HepG2 (cell line): ENCODE results near the gene UBAP2L. TPM values are rescaled to one million over a fixed set of nuclear protein-coding genes. Genes with fewer than 3 reads are reported as not detected.
A peak's percentile ranks its signal among the peaks of the same experiment; 100 is the strongest.

Experiments used
- BCL6 ChIP-seq: IDR thresholded peaks from 2 replicates; pipeline ENCODE4 v1.6.1; 2016; ENCODE audit warnings: missing genetic modification reagents, missing compliant biosample characterization
- CEBPB ChIP-seq: IDR thresholded peaks from 2 replicates; pipeline ENCODE4 v1.6.1; 2011; ENCODE audit warnings: low read depth, low read length, improper control_type of control experiment, borderline replicate concordance
- FOXK1 ChIP-seq: sonication (generic); formaldehyde crosslinking; IDR thresholded peaks from 2 replicates; pipeline ENCODE4 v1.4.0; 2020; ENCODE audit warnings: low read depth, missing genetic modification reagents, borderline replicate concordance
- MBD4 ChIP-seq: IDR thresholded peaks from 2 replicates; pipeline ENCODE4 v1.6.1; 2012; ENCODE audit warnings: low read length, inconsistent platforms, borderline replicate concordance
- MIER3 ChIP-seq: IDR thresholded peaks from 2 replicates; pipeline ENCODE4 v1.6.1; 2016; ENCODE audit warnings: missing compliant biosample characterization, borderline replicate concordance
- MTA1 ChIP-seq: sonication (generic); formaldehyde crosslinking; IDR thresholded peaks from 2 replicates; pipeline ENCODE4 v1.4.0; 2020; ENCODE audit warnings: missing genetic modification reagents, mild to moderate bottlenecking, borderline replicate concordance
- NCOA2 ChIP-seq: sonication (generic); formaldehyde crosslinking; IDR thresholded peaks from 2 replicates; pipeline ENCODE4 v1.8.0; 2022; ENCODE audit warnings: inconsistent platforms
- NCOR1 ChIP-seq: fragments of 200-600 bp; sonication (generic); IDR thresholded peaks from 2 replicates; pipeline ENCODE4 v1.7.0; 2017; ENCODE audit warnings: antibody characterized with exemption, low read length, borderline replicate concordance
- NR2F1 ChIP-seq, 2 experiments: fragments of 450-650 bp in 1 of 2; formaldehyde crosslinking in 1 of 2; IDR thresholded peaks; 2 replicates each; pipeline versions ENCODE4 v1.5.0 to v1.6.1; 2016 to 2020; ENCODE audit warnings: mild to moderate bottlenecking in 1 of 2, missing compliant biosample characterization in 1 of 2, missing genetic modification reagents in 1 of 2, moderate library complexity in 1 of 2
- ONECUT2 ChIP-seq: sonication (generic); formaldehyde crosslinking; IDR thresholded peaks from 2 replicates; pipeline ENCODE4 v1.4.0; 2020; ENCODE audit warnings: missing genetic modification reagents
- PITX1 ChIP-seq: sonication (generic); formaldehyde crosslinking; IDR thresholded peaks from 2 replicates; pipeline ENCODE4 v1.5.1; 2020; ENCODE audit warnings: mild to moderate bottlenecking, missing genetic modification reagents
- PPARG ChIP-seq: conservative IDR thresholded peaks from 2 replicates; pipeline ENCODE4 v1.6.1; 2016; ENCODE audit warnings: missing biosample characterization, missing genetic modification reagents
- SAP130 ChIP-seq: IDR thresholded peaks from 2 replicates; pipeline ENCODE4 v1.6.1; 2016; ENCODE audit warnings: low read depth
- SOX6 ChIP-seq, 2 experiments: fragments of 450-650 bp in 1 of 2; sonication (generic) in 1 of 2; formaldehyde crosslinking in 1 of 2; IDR thresholded peaks; 2 replicates each; pipeline versions ENCODE4 v1.4.0 to v1.6.1; 2017 to 2020; ENCODE audit warnings: antibody characterized with exemption in 1 of 2, mild to moderate bottlenecking in 1 of 2, missing genetic modification reagents in 1 of 2
- TCF7L2 ChIP-seq: IDR thresholded peaks from 2 replicates; pipeline ENCODE4 v1.6.1; 2011; ENCODE audit warnings: mild to moderate bottlenecking, low read depth, low read length, moderate library complexity
- ZBTB20 ChIP-seq: sonication (generic); formaldehyde crosslinking; IDR thresholded peaks from 2 replicates; pipeline ENCODE4 v1.8.1; 2023; ENCODE audit warnings: missing genetic modification reagents, low read depth, mild to moderate bottlenecking, borderline replicate concordance
- ZFX ChIP-seq: sonication (generic); formaldehyde crosslinking; IDR thresholded peaks from 2 replicates; pipeline ENCODE4 v1.4.0; 2020; ENCODE audit warnings: mild to moderate bottlenecking, low read depth, missing genetic modification reagents, moderate library complexity
- ZNF496 ChIP-seq: sonication (generic); formaldehyde crosslinking; IDR thresholded peaks from 2 replicates; pipeline ENCODE4 v1.8.1; 2023; ENCODE audit warnings: mild to moderate bottlenecking, moderate library complexity, missing genetic modification reagents; ENCODE audit not compliant: insufficient replicate concordance
- ZNF772 ChIP-seq: sonication (generic); formaldehyde crosslinking; IDR thresholded peaks from 2 replicates; pipeline ENCODE4 v1.5.0; 2020; ENCODE audit warnings: mild to moderate bottlenecking, missing genetic modification reagents
- ZZZ3 ChIP-seq: sonication (generic); formaldehyde crosslinking; IDR thresholded peaks from 2 replicates; pipeline ENCODE4 v1.4.0; 2020; ENCODE audit warnings: missing genetic modification reagents, mild to moderate bottlenecking, borderline replicate concordance
- polyA plus RNA-seq, 8 experiments: library from polyadenylated mRNA; depleted of rRNA in 3 of 8; stranded (reverse) in 7 of 8; unstranded in 1 of 8; fragments of >200 nt; fragmentation: Illumina TruSeq in 4 of 8; extraction: Trizol in 4 of 8; gene quantifications; 2 replicates each; pipeline versions ENCODE4 v1.2.1 to v1.2.3, GENCODE V29; 2011 to 2016; ENCODE audit warnings: low read depth in 4 of 8, missing spikeins in 1 of 8, mixed read lengths in 1 of 8; ENCODE audit not compliant: insufficient read depth in 1 of 8
- total RNA-seq, 5 experiments: library from RNA; depleted of rRNA; stranded (reverse); fragments of >200 nt; fragmentation: Illumina TruSeq; extraction: Trizol; gene quantifications; 2 replicates each; pipeline ENCODE4 v1.2.3, GENCODE V29; 2016; ENCODE audit warnings: low read depth in 1 of 5
- TF ChIP-seq, protein P1 (sequence below): sonication (generic); formaldehyde crosslinking; IDR thresholded peaks from 2 replicates; pipeline ENCODE4 v1.5.1; 2020; ENCODE audit warnings: missing genetic modification reagents, mild to moderate bottlenecking, borderline replicate concordance
- TF ChIP-seq, protein P2 (sequence below): sonication (generic); formaldehyde crosslinking; IDR thresholded peaks from 2 replicates; pipeline ENCODE4 v1.8.0; 2022; ENCODE audit warnings: missing genetic modification reagents, mild to moderate bottlenecking, moderate library complexity, borderline replicate concordance
- TF ChIP-seq, protein P3 (sequence below): sonication (generic); formaldehyde crosslinking; IDR thresholded peaks from 2 replicates; pipeline ENCODE4 v1.9.0; 2021; ENCODE audit warnings: missing genetic modification reagents, mild to moderate bottlenecking, borderline replicate concordance
- TF ChIP-seq, protein P4 (sequence below): IDR thresholded peaks from 2 replicates; pipeline ENCODE4 v1.6.1; 2012; ENCODE audit warnings: low read depth, low read length, improper control_type of control experiment

The UBAP2L gene
- total and polyA plus RNA-seq, 2 of the 13 experiments (the other 11 are each of a cell fraction or from before 2014, with no cell fraction given): 74.2 to 159 TPM

DNA sequence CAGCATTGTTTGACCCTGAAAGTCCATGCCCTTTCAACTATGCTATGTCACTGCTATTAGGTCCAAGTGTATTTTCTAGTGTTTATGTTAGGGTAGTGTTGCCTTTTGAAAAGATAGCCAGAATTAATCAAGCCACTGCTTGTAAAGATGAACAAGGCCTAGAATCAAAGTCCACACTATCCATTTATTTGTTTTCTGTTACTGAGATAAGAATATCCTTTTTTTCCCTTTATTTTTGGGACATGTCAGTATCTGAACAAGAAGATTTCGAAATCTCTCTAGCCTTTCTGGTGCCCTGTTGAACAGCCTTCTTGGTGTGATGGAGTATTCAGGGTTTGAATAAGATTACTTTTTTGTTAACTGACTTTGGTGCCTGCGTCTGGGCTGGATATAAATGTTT, 16.7 kb downstream of the UBAP2L start (continued):
- TF ChIP-seq SOX6 (IDR thresholded peaks at IDR 0.05) (no peak), SOX6 (CRISPR knock-in tag; IDR thresholded peaks at IDR 0.05) (peak; percentile 92), MIER3 (CRISPR knock-in tag) (peak; percentile 65; the same call in 1 of the 2 replicates), NR2F1 (CRISPR knock-in tag; IDR thresholded peaks at IDR 0.05) (peak in 1 of 2 experiments; percentile 64; a peak in 3 of 4 replicates), PITX1 (no peak; the same call in 1 of the 2 replicates), MBD4 (peak; percentile 59; the same call in 1 of the 2 replicates), FOXK1 (CRISPR knock-in tag) (peak; percentile 72; the same call in 1 of the 2 replicates), ZNF772 (CRISPR knock-in tag) (no peak), NCOR1 (peak; percentile 89), BCL6 (CRISPR knock-in tag) (peak; percentile 67), ZZZ3 (CRISPR knock-in tag) (no peak), ZBTB20 (0 out of 2 replicates have a peak, but pooled peaks have one; percentile 66), MTA1 (no peak), CEBPB (peak; percentile 58; the same call in 1 of the 2 replicates), ZFX (peak; percentile 69), TCF7L2 (peak; percentile 43; the same call in 1 of the 2 replicates), ZNF496 (CRISPR knock-in tag) (no peak), PPARG (CRISPR knock-in tag) (peak; percentile 75), ONECUT2 (CRISPR knock-in tag) (peak; percentile 27; the same call in 1 of the 2 replicates), SAP130 (CRISPR knock-in tag) (peak; percentile 79), NCOA2 (CRISPR knock-in tag) (peak; percentile 81)
- TF ChIP-seq, protein P1, sequence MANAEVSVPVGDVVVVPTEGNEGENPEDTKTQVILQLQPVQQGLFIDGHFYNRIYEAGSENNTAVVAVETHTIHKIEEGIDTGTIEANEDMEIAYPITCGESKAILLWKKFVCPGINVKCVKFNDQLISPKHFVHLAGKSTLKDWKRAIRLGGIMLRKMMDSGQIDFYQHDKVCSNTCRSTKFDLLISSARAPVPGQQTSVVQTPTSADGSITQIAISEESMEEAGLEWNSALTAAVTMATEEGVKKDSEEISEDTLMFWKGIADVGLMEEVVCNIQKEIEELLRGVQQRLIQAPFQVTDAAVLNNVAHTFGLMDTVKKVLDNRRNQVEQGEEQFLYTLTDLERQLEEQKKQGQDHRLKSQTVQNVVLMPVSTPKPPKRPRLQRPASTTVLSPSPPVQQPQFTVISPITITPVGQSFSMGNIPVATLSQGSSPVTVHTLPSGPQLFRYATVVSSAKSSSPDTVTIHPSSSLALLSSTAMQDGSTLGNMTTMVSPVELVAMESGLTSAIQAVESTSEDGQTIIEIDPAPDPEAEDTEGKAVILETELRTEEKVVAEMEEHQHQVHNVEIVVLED: peak; percentile 47; the same call in 1 of the 2 replicates
- TF ChIP-seq, protein P2, sequence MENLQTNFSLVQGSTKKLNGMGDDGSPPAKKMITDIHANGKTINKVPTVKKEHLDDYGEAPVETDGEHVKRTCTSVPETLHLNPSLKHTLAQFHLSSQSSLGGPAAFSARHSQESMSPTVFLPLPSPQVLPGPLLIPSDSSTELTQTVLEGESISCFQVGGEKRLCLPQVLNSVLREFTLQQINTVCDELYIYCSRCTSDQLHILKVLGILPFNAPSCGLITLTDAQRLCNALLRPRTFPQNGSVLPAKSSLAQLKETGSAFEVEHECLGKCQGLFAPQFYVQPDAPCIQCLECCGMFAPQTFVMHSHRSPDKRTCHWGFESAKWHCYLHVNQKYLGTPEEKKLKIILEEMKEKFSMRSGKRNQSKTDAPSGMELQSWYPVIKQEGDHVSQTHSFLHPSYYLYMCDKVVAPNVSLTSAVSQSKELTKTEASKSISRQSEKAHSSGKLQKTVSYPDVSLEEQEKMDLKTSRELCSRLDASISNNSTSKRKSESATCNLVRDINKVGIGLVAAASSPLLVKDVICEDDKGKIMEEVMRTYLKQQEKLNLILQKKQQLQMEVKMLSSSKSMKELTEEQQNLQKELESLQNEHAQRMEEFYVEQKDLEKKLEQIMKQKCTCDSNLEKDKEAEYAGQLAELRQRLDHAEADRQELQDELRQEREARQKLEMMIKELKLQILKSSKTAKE (CRISPR knock-in tag): no peak
- TF ChIP-seq, protein P3, sequence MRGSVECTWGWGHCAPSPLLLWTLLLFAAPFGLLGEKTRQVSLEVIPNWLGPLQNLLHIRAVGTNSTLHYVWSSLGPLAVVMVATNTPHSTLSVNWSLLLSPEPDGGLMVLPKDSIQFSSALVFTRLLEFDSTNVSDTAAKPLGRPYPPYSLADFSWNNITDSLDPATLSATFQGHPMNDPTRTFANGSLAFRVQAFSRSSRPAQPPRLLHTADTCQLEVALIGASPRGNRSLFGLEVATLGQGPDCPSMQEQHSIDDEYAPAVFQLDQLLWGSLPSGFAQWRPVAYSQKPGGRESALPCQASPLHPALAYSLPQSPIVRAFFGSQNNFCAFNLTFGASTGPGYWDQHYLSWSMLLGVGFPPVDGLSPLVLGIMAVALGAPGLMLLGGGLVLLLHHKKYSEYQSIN (CRISPR knock-in tag): no peak
- TF ChIP-seq, protein P4, sequence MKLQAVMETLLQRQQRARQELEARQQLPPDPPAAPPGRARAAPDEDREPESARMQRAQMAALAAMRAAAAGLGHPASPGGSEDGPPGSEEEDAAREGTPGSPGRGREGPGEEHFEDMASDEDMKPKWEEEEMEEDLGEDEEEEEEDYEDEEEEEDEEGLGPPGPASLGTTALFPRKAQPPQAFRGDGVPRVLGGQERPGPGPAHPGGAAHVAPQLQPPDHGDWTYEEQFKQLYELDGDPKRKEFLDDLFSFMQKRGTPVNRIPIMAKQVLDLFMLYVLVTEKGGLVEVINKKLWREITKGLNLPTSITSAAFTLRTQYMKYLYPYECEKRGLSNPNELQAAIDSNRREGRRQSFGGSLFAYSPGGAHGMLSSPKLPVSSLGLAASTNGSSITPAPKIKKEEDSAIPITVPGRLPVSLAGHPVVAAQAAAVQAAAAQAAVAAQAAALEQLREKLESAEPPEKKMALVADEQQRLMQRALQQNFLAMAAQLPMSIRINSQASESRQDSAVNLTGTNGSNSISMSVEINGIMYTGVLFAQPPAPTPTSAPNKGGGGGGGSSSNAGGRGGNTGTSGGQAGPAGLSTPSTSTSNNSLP: peak; percentile 86
